Testis (tissue), 2 donors: ENCODE measurements around the gene KDM2A.

Experiments
- POLR2A ChIP-seq: fragments of 450-650 bp; IDR thresholded peaks from one replicate; pipeline ENCODE4 v1.6.1; 2017; ENCODE audit warnings: antibody characterized with exemption, mild to moderate bottlenecking, moderate library complexity
- TF ChIP-seq, protein P1 (sequence below), 3 experiments: fragments of 450-650 bp in 2 of 3; fragments of 200-600 bp in 1 of 3; sonication (generic) in 1 of 3; IDR thresholded peaks; one replicate each; pipeline ENCODE4 v1.5.1; 2016 to 2019; ENCODE audit warnings: antibody characterized with exemption in 3 of 3, mild to moderate bottlenecking in 2 of 3, moderate library complexity in 1 of 3

DNA sequence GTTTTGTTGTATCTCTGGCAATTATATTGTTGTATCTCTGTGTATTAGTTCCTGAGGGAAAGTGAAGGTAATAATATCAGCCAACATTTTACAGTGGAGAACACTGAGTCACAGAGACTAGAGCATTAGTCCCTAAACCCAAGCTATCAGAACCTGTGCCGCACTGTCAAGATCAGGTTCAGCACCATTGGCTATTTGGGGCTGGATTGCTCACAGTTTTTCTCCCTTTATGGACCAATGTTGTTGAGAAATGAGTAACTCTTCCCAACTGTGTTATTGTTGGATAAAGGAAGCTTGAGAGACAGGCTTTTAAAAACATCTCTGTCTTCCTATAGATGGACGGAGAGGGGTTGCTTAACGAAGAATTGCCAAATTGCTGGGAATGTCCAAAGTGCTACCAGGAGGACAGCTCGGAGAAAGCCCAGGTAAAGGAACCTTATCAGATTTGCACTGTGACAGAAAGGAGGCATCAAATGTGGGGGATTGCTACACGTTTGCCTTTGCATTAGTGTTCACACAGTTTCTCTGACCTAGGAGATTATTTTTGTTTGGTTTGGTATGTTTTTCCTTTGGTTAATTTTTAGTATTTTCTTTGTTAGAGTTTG lies 129.0 kb downstream of the KDM2A start:
- TF ChIP-seq, protein P1, sequence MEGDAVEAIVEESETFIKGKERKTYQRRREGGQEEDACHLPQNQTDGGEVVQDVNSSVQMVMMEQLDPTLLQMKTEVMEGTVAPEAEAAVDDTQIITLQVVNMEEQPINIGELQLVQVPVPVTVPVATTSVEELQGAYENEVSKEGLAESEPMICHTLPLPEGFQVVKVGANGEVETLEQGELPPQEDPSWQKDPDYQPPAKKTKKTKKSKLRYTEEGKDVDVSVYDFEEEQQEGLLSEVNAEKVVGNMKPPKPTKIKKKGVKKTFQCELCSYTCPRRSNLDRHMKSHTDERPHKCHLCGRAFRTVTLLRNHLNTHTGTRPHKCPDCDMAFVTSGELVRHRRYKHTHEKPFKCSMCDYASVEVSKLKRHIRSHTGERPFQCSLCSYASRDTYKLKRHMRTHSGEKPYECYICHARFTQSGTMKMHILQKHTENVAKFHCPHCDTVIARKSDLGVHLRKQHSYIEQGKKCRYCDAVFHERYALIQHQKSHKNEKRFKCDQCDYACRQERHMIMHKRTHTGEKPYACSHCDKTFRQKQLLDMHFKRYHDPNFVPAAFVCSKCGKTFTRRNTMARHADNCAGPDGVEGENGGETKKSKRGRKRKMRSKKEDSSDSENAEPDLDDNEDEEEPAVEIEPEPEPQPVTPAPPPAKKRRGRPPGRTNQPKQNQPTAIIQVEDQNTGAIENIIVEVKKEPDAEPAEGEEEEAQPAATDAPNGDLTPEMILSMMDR (IDR thresholded peaks at IDR 0.05) = no peak
- TF ChIP-seq POLR2A = no peak
